ENCODE data around the gene CARM1.
"Not testable (repeated sequence)": the region's sequence is repeated elsewhere in the genome, so short reads cannot be mapped to it uniquely, and the experiment has no call there.

Gene CARM1

GRCh38 chr19:10870955-10871603 lies at the start of gene CARM1:
Gene CARM1 (plus strand): TSS chr19:10871553. CDS start chr19:10871703, 150 bp downstream.
- peak; percentile 99 for DNase-seq (ENCODE audit: low read depth)

DNA sequence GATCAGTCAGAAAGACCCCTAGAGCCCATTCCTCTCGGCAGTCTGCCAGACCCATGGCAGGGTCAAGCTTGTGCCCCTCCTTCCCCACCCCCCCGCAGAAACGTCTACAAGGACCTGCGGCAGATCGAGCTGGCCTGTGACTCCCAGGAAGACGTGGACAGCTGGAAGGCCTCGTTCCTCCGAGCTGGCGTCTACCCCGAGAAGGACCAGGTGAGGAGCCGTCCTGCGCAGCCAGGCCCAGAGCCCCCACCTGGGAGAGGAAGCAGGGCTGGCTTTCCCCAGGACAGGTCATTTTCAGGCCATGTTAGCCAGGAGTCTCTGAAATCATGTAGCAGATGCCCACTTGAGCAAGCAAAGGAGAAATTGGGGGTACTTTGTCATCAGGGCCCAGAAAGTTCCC lies 47.7 kb upstream of the CARM1 start:
- no peak for DNase-seq (ENCODE audit: low read depth)

GRCh38 chr19:10826231-10826630 lies 45.1 kb upstream of the CARM1 start:
- no peak for DNase-seq (ENCODE audit: low read depth)

GRCh38 chr19:10826846-10827245 lies 44.5 kb upstream of the CARM1 start:
- no peak for DNase-seq (ENCODE audit: low read depth)

- DNase-seq (ENCODE audit: low read depth) = no peak
Measured at GRCh38 chr19:10828981-10829821, 42.2 kb upstream of the CARM1 start.

- DNase-seq (ENCODE audit: low read depth) = no peak
Measured at GRCh38 chr19:10829967-10830366, 41.4 kb upstream of the CARM1 start.

GRCh38 chr19:10830370-10830769 lies 41.0 kb upstream of the CARM1 start:
- DNase-seq (ENCODE audit: low read depth) = no peak

DNA sequence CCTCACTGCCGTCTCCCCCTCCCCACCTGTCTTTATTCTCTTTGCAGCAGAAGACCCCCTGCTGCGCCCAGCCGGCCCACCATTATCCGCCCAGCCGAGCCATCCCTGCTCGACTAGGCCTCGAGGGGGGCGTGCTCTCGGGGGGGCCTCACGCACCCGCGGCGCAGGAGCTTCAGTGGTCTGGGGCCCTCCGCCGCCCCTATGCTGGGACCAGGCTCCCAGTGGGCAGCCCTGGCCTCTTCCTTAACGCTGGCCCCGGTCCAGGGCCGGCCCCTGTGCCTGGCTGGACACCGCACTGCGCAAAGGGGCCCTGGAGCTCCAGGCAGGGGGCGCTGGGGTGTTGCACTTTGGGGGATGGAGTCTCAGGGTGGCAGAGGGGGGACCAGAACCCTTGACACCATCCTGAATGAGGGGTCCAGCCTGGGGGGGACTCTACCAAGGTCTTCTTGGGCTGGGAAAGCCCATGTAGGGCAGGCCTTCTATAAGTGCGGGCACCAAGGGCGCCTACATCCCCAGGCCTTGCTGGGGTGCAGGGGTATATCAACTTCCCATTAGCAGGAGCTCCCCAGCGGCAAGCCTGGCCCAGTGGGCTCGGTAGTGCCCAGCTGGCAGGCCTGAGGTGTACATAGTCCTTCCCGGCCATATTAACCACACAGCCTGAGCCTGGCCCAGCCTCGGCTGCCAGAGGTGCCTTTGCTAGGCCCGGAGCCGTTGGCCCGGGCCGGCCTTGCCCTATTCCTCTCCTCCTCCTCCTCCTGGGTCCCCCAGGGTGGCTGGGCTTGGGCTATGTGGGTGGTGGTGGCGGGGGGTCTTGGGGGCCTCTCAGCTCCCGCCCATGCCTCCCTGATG lies 40.2 kb upstream of the CARM1 start:
- no peak for DNase-seq (ENCODE audit: low read depth)

DNA sequence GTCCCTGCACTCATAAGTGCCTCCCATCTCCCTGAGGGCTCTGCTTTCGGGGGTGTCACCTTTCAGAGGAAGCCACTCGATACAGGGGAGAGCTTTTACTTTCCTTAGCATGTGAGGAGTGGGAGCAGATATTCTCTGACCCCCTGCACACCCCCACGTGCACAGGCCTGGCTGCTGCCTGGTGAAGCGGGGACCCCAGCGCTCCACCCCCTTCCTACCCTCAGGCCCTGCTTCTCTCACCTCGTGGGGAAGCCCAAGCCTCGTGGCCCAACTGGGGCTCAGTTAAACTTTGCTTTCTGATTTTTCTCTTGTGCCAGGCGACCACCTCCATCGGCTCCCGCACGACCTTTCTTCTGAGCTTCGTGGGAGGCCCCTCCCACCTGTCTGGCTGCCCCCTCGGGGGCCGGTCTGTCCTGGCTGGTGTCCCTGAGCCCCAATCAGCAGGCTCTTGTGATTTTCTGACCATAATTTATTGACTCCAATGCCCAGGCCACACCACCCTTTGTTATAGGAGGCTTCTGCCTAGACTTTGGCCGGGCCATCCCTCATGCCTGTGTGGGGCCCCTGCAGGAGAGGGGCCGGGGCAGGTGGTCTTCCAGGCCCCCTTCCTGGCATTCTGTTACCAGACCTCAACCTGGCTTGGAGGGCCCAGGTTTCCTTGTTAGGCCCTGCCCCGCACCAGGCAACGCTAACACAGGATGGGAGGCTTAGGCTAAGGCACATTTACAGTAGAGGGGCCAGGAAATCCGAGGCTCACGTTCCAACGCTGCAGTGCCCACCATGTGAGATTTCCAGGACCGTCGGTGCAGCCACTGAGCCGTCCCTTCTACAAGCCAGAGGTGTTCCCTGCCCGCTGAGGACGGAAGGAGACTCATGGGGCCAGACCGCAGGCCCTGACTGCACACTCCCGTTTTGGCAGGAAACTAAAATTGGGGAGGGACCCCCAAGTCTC lies 39.1 kb upstream of the CARM1 start:
- no peak for DNase-seq (ENCODE audit: low read depth)

GRCh38 chr19:10832939-10833296 lies 38.4 kb upstream of the CARM1 start:
- no peak for DNase-seq (ENCODE audit: low read depth)

- DNase-seq (ENCODE audit: low read depth) = no peak
Measured at GRCh38 chr19:10835089-10835753, 36.1 kb upstream of the CARM1 start.

DNA sequence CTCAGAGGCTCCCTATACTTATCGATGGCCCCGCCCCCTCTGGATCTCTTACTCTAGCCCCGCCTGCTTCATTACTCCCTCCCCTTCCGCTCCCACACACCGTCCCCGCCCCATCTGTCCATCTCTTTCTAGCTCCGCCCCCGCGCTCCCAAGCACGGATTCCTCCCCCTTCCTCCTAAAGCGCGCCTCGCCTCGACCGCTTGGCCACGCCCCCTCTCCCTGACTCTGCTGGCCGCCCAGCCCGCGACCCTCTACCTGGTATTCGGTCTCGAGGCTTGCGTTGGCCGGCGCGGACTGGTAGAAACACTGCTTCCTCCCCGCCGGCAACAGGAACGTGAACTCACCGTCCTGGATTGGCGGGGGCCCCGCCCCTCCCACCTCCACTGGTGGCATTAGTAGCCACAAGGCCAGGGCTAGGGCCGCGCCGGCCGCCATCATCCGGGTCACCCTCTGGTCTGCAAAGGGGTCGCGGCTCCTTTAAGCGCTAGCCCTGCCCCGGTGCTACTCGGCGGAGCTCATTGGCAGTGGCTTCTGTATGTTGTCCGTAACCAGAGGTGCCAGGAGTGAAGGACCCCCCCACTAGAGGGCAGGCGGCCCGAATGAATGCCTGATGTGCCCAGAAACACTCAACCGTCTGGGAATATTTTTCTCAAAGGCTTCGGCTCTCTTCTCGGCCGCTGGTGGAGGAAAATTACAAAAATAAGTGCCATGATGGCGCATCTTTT lies 35.4 kb upstream of the CARM1 start, which contains the start of gene TMED1:
Gene TMED1, minus strand, starts transcription at position 459 of the 725 bp plus-strand sequence. Its CDS starts 21 bp downstream, at position 438.
- DNase-seq (ENCODE audit: low read depth) = peak; percentile 89

GRCh38 chr19:10836479-10837330 lies 34.6 kb upstream of the CARM1 start:
- peak; percentile 65 for DNase-seq (ENCODE audit: low read depth)

GRCh38 chr19:10837649-10838048 lies 33.7 kb upstream of the CARM1 start:
- DNase-seq (ENCODE audit: low read depth) = not testable (repeated sequence)

GRCh38 chr19:10838377-10838776 lies 33.0 kb upstream of the CARM1 start:
- DNase-seq (ENCODE audit: low read depth) = no peak

GRCh38 chr19:10839114-10840050 lies 32.0 kb upstream of the CARM1 start:
- DNase-seq (ENCODE audit: low read depth) = no peak

GRCh38 chr19:10842788-10843187 lies 28.6 kb upstream of the CARM1 start:
- DNase-seq (ENCODE audit: low read depth) = no peak

All from activated T-helper 9 cell treated with anti-CD3 and anti-CD28 coated beads, Interleukin-2, amount 50 U/mL, for 16 hours (primary cell).